WTC11 (cell line): ENCODE data around the gene COL5A2. TPM values are rescaled to one million over a fixed set of nuclear protein-coding genes. Genes with fewer than 3 reads are reported as not detected.
A peak's percentile ranks its signal among the peaks of the same experiment; 100 is the strongest.

Source experiments
- ATAC-seq: fragments of 200-7000 bp; cut with Tn5 transposase; 2 replicates; pipeline ENCODE4 v1.10.0; 2021; ENCODE audit warnings: mild to moderate bottlenecking, moderate library complexity
- CTCF ChIA-PET: fragments of 300-600 bp; sonication (Branson Sonifier 250); formaldehyde crosslinking; loops from one replicate; lab custom pipeline; 2021; ENCODE audit warnings: antibody characterized with exemption; lab: Charles Lee
- POLR2A ChIA-PET: fragments of 350-600 bp; sonication (Branson Sonifier 250); formaldehyde crosslinking; loops from one replicate; lab custom pipeline; 2021; ENCODE audit warnings: antibody characterized with exemption; lab: Charles Lee
- DNase-seq: peaks from one replicate; pipeline ENCODE4 v3.0.0; 2021; ENCODE audit warnings: low spot score
- H3K27ac Mint-ChIP-seq: 2 replicates; pipeline ENCODE4 v1.8.0; 2021; ENCODE audit warnings: mixed read lengths
- H3K27me3 Mint-ChIP-seq: 2 replicates; pipeline ENCODE4 v1.8.0; 2021; ENCODE audit warnings: low read depth, mild to moderate bottlenecking, moderate library complexity, mixed read lengths
- H3K36me3 Mint-ChIP-seq: 2 replicates; pipeline ENCODE4 v1.8.0; 2021; ENCODE audit warnings: mixed read lengths
- H3K4me1 Mint-ChIP-seq: 2 replicates; pipeline ENCODE4 v1.8.0; 2022; ENCODE audit warnings: mixed read lengths
- H3K4me3 Mint-ChIP-seq: 2 replicates; pipeline ENCODE4 v1.8.0; 2021; ENCODE audit warnings: mild to moderate bottlenecking, moderate library complexity, mixed read lengths
- H3K9me3 Mint-ChIP-seq: 2 replicates; pipeline ENCODE4 v1.8.0; 2021; ENCODE audit warnings: mixed read lengths
- ERG ChIP-seq: fragments of 250-450 bp; sonication (Bioruptor Pico); IDR thresholded peaks from 2 replicates; pipeline ENCODE4 v1.8.0; 2021; ENCODE audit warnings: mild to moderate bottlenecking
- ESRRA ChIP-seq: sonication (generic); formaldehyde crosslinking; IDR thresholded peaks from 2 replicates; pipeline ENCODE4 v1.8.1; 2022; ENCODE audit warnings: mild to moderate bottlenecking, missing genetic modification reagents, borderline replicate concordance
- ETV6 ChIP-seq: sonication (generic); formaldehyde crosslinking; IDR thresholded peaks from 2 replicates; pipeline ENCODE4 v1.8.1; 2022; ENCODE audit warnings: mild to moderate bottlenecking, missing genetic modification reagents
- MXD4 ChIP-seq: fragments of 250-450 bp; sonication (Bioruptor Pico); IDR thresholded peaks from 2 replicates; pipeline ENCODE4 v1.8.0; 2021; ENCODE audit warnings: mild to moderate bottlenecking, moderate library complexity, borderline replicate concordance
- NFE2L1 ChIP-seq: sonication (generic); formaldehyde crosslinking; IDR thresholded peaks from 2 replicates; pipeline ENCODE4 v1.8.1; 2023; ENCODE audit warnings: missing genetic modification reagents
- NR1H2 ChIP-seq: sonication (generic); formaldehyde crosslinking; IDR thresholded peaks from 2 replicates; pipeline ENCODE4 v1.9.0; 2021; ENCODE audit warnings: mild to moderate bottlenecking, moderate library complexity, missing genetic modification reagents
- OVOL2 ChIP-seq: fragments of 250-450 bp; sonication (Bioruptor Pico); IDR thresholded peaks from 2 replicates; pipeline ENCODE4 v1.9.0; 2021; ENCODE audit warnings: mild to moderate bottlenecking, borderline replicate concordance
- SMAD4 ChIP-seq: sonication (generic); formaldehyde crosslinking; IDR thresholded peaks from 2 replicates; pipeline ENCODE4 v1.8.0; 2022; ENCODE audit warnings: mild to moderate bottlenecking, missing genetic modification reagents
- SOX15 ChIP-seq: fragments of 250-450 bp; sonication (Bioruptor Pico); IDR thresholded peaks from 2 replicates; pipeline ENCODE4 v1.9.0; 2021; ENCODE audit warnings: mild to moderate bottlenecking
- TEAD1 ChIP-seq: sonication (generic); formaldehyde crosslinking; IDR thresholded peaks from 2 replicates; pipeline ENCODE4 v1.8.0; 2022; ENCODE audit warnings: mild to moderate bottlenecking, missing genetic modification reagents
- ZBTB21 ChIP-seq: sonication (generic); formaldehyde crosslinking; IDR thresholded peaks from 2 replicates; pipeline ENCODE4 v1.8.1; 2023; ENCODE audit warnings: mild to moderate bottlenecking, missing genetic modification reagents, borderline replicate concordance
- ZNF121 ChIP-seq: sonication (generic); formaldehyde crosslinking; IDR thresholded peaks from 2 replicates; pipeline ENCODE4 v1.8.0; 2023; ENCODE audit warnings: missing genetic modification reagents
- ZNF281 ChIP-seq: sonication (generic); formaldehyde crosslinking; IDR thresholded peaks from 2 replicates; pipeline ENCODE4 v1.8.0; 2023; ENCODE audit warnings: mild to moderate bottlenecking, missing genetic modification reagents
- ZNF396 ChIP-seq: fragments of 250-450 bp; sonication (Bioruptor Pico); IDR thresholded peaks from 2 replicates; pipeline ENCODE4 v1.8.0; 2021; ENCODE audit warnings: mild to moderate bottlenecking, moderate library complexity, borderline replicate concordance
- ZNF532 ChIP-seq: fragments of 250-450 bp; sonication (Bioruptor Pico); IDR thresholded peaks from 2 replicates; pipeline ENCODE4 v1.9.0; 2021; ENCODE audit warnings: mild to moderate bottlenecking, borderline replicate concordance
- ZNF671 ChIP-seq: fragments of 250-450 bp; sonication (Bioruptor Pico); IDR thresholded peaks from 2 replicates; pipeline ENCODE4 v1.8.0; 2021; ENCODE audit warnings: mild to moderate bottlenecking
- total RNA-seq: library from RNA; stranded (reverse); gene quantifications from 3 replicates; pipeline ENCODE4 v1.2.3, GENCODE V29; 2021

The COL5A2 gene
- total RNA-seq, 1 experiment from 2014 or later, result 16.0 TPM

DNA sequence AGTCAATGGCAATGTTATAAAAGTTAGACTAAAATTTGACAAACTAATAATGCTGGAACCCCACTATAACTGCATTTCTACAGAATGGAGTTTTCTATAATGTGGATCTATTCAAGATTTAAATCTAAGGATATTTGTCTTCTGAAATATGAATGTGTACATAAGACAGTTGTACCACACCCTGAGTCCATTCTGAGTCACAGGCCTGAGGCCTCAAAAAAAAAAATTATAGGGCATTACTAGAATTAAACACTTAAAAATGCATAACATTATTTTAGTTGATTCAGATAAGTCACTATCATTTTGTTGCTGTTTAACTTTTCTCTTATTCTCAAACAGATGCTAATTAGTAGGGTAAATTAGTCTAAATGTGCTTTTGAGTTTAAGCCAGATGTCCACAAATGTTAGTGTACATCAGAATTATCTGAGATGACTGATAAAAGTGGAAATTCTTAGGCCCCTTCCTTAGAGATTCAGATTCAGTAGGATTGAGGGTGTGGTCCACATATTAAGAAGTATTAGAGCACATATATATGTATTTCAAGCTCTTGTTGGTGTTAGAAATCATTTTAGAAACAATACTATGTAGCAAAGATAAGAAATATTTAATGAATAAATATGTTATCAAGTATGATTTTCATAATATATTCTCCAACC, 42.4 kb upstream of the COL5A2 start (continued):
- TF ChIP-seq ZNF532, result no peak

DNA sequence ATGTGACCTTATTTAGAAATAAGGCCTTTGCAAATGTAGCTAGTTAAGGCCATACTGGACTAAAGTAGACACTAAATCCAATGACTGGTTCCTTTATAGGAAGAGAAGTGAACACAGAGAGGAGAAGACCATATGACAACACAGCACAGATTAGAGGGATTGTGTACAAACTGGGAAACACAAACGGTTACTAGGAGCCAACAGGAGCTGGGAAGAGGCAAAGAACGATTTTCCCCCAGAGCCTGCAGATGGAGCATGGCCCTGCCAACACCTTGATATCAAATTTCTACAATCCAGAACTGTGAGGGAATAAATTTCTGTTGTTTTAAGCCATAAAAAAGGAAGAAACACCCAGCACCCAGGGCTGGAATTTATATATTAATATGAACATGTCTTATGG, 38.7 kb upstream of the COL5A2 start:
- H3K27ac Mint-ChIP-seq, result peak overlapping the region; percentile 89
- H3K27me3 Mint-ChIP-seq, result no peaks in the 10 kb centered on the region
- no peaks in the 10 kb centered on the region for H3K9me3 Mint-ChIP-seq
- H3K4me1 Mint-ChIP-seq, result peaks cover 57% of the 10 kb centered on the region
- ATAC-seq (no peak), DNase-seq (no peak)
- ChIA-PET POLR2A (no interaction called here), CTCF (interaction anchor here (1.0 to 1.2 kb wide), 2 partner anchors 40 to 75 kb away, joined by 4 to 6 read pairs; no protein-coding TSS in a partner anchor)
- TF ChIP-seq ZNF281, result no peak
- TF ChIP-seq ZNF121, result no peak
- no peak for TF ChIP-seq SMAD4
- TF ChIP-seq SOX15 (CRISPR knock-in tag), result no peak
- no peak for TF ChIP-seq ZNF396
- TF ChIP-seq ZNF671 (CRISPR knock-in tag), result no peak
- TF ChIP-seq ERG (CRISPR knock-in tag), result no peak
- TF ChIP-seq ESRRA, result no peak
- TF ChIP-seq NR1H2, result no peak
- TF ChIP-seq MXD4 (CRISPR knock-in tag), result no peak
- no peaks in the 10 kb centered on the region for H3K36me3 Mint-ChIP-seq
- H3K4me3 Mint-ChIP-seq, result no peak overlapping the region

- Mint-ChIP-seq H3K4me1 (peaks cover 55% of the 10 kb centered on the region), H3K4me3 (no peak overlapping the region), H3K27me3 (no peaks in the 10 kb centered on the region), H3K27ac (peak overlapping the region; percentile 89), H3K36me3 (no peaks in the 10 kb centered on the region), H3K9me3 (no peaks in the 10 kb centered on the region)
- POLR2A ChIA-PET, result no interaction called here
- TF ChIP-seq ETV6 (CRISPR knock-in tag) (no peak), OVOL2 (CRISPR knock-in tag) (no peak), ZBTB21 (CRISPR knock-in tag) (no peak), NFE2L1 (CRISPR knock-in tag) (peak; percentile 90), TEAD1 (CRISPR knock-in tag) (peak; percentile 85; the same call in 1 of the 2 replicates)
- DNase-seq (peak; percentile 74), ATAC-seq (peak; percentile 96)
- CTCF ChIA-PET, result interaction anchor here (1.0 to 1.2 kb wide), 2 partner anchors 39 to 75 kb away, joined by 4 to 6 read pairs; no protein-coding TSS in a partner anchor
Observed at GRCh38 chr2:189217541-189217940, 38.0 kb upstream of the COL5A2 start.
